ENCODE data around the gene KCNIP1. TPM values are rescaled to one million over a fixed set of nuclear protein-coding genes. Genes with fewer than 3 reads are reported as not detected.

Gene KCNIP1
- polyA plus RNA-seq, 3 donors: not detected

DNA sequence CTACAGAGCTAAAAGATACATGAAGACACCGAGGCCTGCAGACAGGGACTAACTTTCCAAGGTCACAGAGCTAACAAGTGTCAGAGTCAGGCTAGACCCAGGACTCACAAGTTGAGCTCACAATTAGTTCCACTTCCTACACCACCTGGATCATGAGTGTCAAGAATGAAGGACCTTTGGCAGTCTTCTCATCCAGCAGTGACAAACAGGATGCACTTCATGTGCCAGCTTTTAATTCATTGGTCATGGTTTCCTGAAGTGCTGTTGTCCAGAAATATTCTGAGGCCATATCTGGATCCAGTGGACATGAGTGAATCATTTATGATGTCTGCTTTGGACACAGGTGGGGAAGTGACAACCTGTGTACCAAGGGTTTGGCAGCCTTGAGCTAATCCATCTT, 77.4 kb downstream of the KCNIP1 start:
- H3K36me3 Mint-ChIP-seq: no peaks in the 10 kb centered on the region
- no peaks in the 10 kb centered on the region for H3K9me3 ChIP-seq (replicated peaks in 1 of 2; ENCODE audit: control insufficient read depth in 1 of 2, insufficient read depth in 1 of 2, low read length in 2 of 2)
- peaks cover 3 to 10% (median 5%) of the 10 kb centered on the region in 7 donors for H3K9me3 Mint-ChIP-seq
- no peak overlapping the region for H3K27ac Mint-ChIP-seq
- no peak overlapping the region for H2AFZ ChIP-seq (ENCODE audit: insufficient read depth, low read depth, low read length, poor library complexity, severe bottlenecking)
- no peak overlapping the region for H3K27ac ChIP-seq (ENCODE audit: low read depth in 1 of 2, low read length in 2 of 2)
- no peak overlapping the region for H3K4me2 ChIP-seq (replicated peaks; ENCODE audit: extremely low read depth, low read length, poor library complexity, severe bottlenecking)
- no peaks in the 10 kb centered on the region for H3K36me3 ChIP-seq (replicated peaks in 1 of 2; ENCODE audit: control insufficient read depth in 1 of 2, insufficient read depth in 2 of 2, low read length in 2 of 2)
- TF ChIP-seq, protein P1, sequence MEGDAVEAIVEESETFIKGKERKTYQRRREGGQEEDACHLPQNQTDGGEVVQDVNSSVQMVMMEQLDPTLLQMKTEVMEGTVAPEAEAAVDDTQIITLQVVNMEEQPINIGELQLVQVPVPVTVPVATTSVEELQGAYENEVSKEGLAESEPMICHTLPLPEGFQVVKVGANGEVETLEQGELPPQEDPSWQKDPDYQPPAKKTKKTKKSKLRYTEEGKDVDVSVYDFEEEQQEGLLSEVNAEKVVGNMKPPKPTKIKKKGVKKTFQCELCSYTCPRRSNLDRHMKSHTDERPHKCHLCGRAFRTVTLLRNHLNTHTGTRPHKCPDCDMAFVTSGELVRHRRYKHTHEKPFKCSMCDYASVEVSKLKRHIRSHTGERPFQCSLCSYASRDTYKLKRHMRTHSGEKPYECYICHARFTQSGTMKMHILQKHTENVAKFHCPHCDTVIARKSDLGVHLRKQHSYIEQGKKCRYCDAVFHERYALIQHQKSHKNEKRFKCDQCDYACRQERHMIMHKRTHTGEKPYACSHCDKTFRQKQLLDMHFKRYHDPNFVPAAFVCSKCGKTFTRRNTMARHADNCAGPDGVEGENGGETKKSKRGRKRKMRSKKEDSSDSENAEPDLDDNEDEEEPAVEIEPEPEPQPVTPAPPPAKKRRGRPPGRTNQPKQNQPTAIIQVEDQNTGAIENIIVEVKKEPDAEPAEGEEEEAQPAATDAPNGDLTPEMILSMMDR (IDR thresholded peaks at IDR 0.05): no peak
- no peaks in the 10 kb centered on the region for H3K79me2 ChIP-seq (ENCODE audit: insufficient read depth, low read length)
- no peak overlapping the region for H3K4me3 Mint-ChIP-seq
- DNase-seq: no peak
- H3K4me3 ChIP-seq (replicated peaks in 1 of 3; ENCODE audit: low read depth in 2 of 3, low read length in 3 of 3): no peak overlapping the region
- H3K27me3 ChIP-seq (ENCODE audit: control insufficient read depth in 2 of 2, insufficient read depth in 2 of 2, low read length in 2 of 2): peaks cover 0 to 4% of the 10 kb centered on the region in 2 donors
- H3K4me1 ChIP-seq (ENCODE audit: control insufficient read depth in 1 of 2, insufficient read depth in 2 of 2, low read length in 2 of 2): no peaks in the 10 kb centered on the region
- intact Hi-C loops (cut with micrococcal nuclease): no loop called here
- 91% methylated on average over 1 of the region's 1 CpG for WGBS (ENCODE audit: insufficient coverage)
- no peaks in the 10 kb centered on the region for H3K4me1 Mint-ChIP-seq
- peaks cover 3 to 6% (median 4%) of the 10 kb centered on the region in 3 donors for H3K27me3 Mint-ChIP-seq (ENCODE audit: low read depth in 3 of 3)
- no peaks in the 10 kb centered on the region for H4K20me1 ChIP-seq (ENCODE audit: insufficient read depth, low read length)
- H3K9ac ChIP-seq (ENCODE audit: insufficient read depth, low read length, poor library complexity, severe bottlenecking): no peak overlapping the region

DNA sequence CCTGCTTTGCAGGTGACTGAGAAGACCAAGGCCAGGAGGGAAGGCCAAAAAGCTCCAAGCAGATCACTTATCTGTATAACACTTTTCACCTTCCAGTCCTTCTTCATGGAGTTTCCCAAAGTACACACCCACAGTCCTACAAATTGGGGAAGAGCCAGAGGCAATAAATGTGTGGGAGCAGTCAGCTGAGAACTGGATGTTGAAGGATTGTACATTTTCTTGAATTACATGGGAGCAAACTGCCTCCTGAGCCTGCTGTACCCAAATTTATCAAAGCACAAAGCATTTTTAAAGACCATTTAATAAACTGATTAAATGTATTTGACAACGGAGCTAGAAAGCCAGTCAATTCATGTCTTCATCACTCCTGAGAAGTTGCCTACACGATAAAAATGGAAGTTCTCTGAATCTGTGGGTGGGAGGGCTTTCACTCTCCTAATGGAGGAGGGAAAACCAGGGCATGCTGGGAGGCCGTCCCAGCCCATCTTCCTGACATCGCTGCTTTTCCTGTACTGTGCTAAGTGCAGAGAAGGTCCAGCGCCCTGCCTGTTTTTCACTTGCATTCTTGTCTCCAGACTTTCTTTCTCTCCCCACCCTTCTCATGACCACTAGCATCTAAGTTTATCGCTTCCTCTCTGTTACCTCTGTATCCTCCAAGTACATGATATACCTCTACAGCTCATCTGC, 79.0 kb downstream of the KCNIP1 start:
- TF ChIP-seq, protein P1 (IDR thresholded peaks at IDR 0.05): no peak
- peaks cover 4 to 10% (median 6%) of the 10 kb centered on the region in 3 donors for H3K27me3 Mint-ChIP-seq (ENCODE audit: low read depth in 3 of 3)
- H3K9me3 Mint-ChIP-seq: peaks cover 4 to 10% (median 6%) of the 10 kb centered on the region in 7 donors
- no peaks in the 10 kb centered on the region for H3K36me3 Mint-ChIP-seq
- no peaks in the 10 kb centered on the region for H3K4me1 ChIP-seq (ENCODE audit: control insufficient read depth in 1 of 2, insufficient read depth in 2 of 2, low read length in 2 of 2)
- H2AFZ ChIP-seq (ENCODE audit: insufficient read depth, low read depth, low read length, poor library complexity, severe bottlenecking): no peak overlapping the region
- no peak overlapping the region for H3K4me3 ChIP-seq (replicated peaks in 1 of 3; ENCODE audit: low read depth in 2 of 3, low read length in 3 of 3)
- 100% methylated on average over 3 of the region's 6 CpGs for WGBS (ENCODE audit: insufficient coverage)
- H3K27me3 ChIP-seq (ENCODE audit: control insufficient read depth in 2 of 2, insufficient read depth in 2 of 2, low read length in 2 of 2): peaks cover 0 to 4% of the 10 kb centered on the region in 2 donors
- no peaks in the 10 kb centered on the region for H3K79me2 ChIP-seq (ENCODE audit: insufficient read depth, low read length)
- H4K20me1 ChIP-seq (ENCODE audit: insufficient read depth, low read length): no peaks in the 10 kb centered on the region
- H3K9me3 ChIP-seq (replicated peaks in 1 of 2; ENCODE audit: control insufficient read depth in 1 of 2, insufficient read depth in 1 of 2, low read length in 2 of 2): no peaks in the 10 kb centered on the region
- no peak overlapping the region for H3K9ac ChIP-seq (ENCODE audit: insufficient read depth, low read length, poor library complexity, severe bottlenecking)
- H3K36me3 ChIP-seq (replicated peaks in 1 of 2; ENCODE audit: control insufficient read depth in 1 of 2, insufficient read depth in 2 of 2, low read length in 2 of 2): no peaks in the 10 kb centered on the region
- no peak overlapping the region for H3K4me3 Mint-ChIP-seq
- no peak overlapping the region for H3K4me2 ChIP-seq (replicated peaks; ENCODE audit: extremely low read depth, low read length, poor library complexity, severe bottlenecking)
- H3K27ac Mint-ChIP-seq: no peak overlapping the region
- H3K27ac ChIP-seq (ENCODE audit: low read depth in 1 of 2, low read length in 2 of 2): no peak overlapping the region
- H3K4me1 Mint-ChIP-seq: no peaks in the 10 kb centered on the region
- intact Hi-C loops (cut with micrococcal nuclease): no loop called here
- no peak for DNase-seq
